ENCODE measurements around the gene GRM3.

DNA sequence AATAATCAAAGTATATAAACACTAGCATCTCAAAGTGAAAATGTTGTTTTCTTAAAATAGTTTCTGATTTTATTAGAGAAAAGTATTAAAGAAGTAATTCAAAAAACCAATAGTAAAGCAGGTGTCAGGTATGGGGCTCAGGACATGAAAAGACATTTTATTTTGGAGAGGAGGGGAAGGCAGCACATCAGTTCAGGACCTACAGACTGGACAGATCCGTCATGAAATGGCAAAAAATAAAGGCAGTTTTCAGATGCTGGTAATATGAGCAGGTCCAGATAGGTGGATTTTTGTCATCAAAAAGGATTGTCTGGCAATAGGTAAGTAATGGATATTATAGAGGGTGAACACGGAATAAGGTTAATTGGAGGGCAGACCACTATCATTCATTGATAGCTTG is 49.0 kb downstream of the GRM3 start:
- no peak for TF ChIP-seq POLR2AphosphoS5 (IDR thresholded peaks at IDR 0.05; ENCODE audit: low read depth)
- TF ChIP-seq, protein P1, sequence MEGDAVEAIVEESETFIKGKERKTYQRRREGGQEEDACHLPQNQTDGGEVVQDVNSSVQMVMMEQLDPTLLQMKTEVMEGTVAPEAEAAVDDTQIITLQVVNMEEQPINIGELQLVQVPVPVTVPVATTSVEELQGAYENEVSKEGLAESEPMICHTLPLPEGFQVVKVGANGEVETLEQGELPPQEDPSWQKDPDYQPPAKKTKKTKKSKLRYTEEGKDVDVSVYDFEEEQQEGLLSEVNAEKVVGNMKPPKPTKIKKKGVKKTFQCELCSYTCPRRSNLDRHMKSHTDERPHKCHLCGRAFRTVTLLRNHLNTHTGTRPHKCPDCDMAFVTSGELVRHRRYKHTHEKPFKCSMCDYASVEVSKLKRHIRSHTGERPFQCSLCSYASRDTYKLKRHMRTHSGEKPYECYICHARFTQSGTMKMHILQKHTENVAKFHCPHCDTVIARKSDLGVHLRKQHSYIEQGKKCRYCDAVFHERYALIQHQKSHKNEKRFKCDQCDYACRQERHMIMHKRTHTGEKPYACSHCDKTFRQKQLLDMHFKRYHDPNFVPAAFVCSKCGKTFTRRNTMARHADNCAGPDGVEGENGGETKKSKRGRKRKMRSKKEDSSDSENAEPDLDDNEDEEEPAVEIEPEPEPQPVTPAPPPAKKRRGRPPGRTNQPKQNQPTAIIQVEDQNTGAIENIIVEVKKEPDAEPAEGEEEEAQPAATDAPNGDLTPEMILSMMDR (IDR thresholded peaks at IDR 0.05; ENCODE audit: insufficient read depth, low read length): no peak
- TF ChIP-seq, protein P2, sequence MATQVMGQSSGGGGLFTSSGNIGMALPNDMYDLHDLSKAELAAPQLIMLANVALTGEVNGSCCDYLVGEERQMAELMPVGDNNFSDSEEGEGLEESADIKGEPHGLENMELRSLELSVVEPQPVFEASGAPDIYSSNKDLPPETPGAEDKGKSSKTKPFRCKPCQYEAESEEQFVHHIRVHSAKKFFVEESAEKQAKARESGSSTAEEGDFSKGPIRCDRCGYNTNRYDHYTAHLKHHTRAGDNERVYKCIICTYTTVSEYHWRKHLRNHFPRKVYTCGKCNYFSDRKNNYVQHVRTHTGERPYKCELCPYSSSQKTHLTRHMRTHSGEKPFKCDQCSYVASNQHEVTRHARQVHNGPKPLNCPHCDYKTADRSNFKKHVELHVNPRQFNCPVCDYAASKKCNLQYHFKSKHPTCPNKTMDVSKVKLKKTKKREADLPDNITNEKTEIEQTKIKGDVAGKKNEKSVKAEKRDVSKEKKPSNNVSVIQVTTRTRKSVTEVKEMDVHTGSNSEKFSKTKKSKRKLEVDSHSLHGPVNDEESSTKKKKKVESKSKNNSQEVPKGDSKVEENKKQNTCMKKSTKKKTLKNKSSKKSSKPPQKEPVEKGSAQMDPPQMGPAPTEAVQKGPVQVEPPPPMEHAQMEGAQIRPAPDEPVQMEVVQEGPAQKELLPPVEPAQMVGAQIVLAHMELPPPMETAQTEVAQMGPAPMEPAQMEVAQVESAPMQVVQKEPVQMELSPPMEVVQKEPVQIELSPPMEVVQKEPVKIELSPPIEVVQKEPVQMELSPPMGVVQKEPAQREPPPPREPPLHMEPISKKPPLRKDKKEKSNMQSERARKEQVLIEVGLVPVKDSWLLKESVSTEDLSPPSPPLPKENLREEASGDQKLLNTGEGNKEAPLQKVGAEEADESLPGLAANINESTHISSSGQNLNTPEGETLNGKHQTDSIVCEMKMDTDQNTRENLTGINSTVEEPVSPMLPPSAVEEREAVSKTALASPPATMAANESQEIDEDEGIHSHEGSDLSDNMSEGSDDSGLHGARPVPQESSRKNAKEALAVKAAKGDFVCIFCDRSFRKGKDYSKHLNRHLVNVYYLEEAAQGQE (IDR thresholded peaks at IDR 0.05; ENCODE audit: insufficient replicate concordance, low read depth): peak; percentile 66
- TF ChIP-seq SPI1 (IDR thresholded peaks at IDR 0.05; ENCODE audit: borderline replicate concordance, low read depth): no peak
- TF ChIP-seq GABPA (IDR thresholded peaks at IDR 0.05; ENCODE audit: low read depth): no peak
